Calu3 (cell line): ENCODE measurements around the gene CLCN4. TPM values are rescaled to one million over a fixed set of nuclear protein-coding genes. Genes with fewer than 3 reads are reported as not detected.

Experiments
- BruUV-seq: library from RNA; stranded (reverse); fragments of 400-500 nt; replicated peaks from 2 replicates; lab custom pipeline; 2021; lab: Mats Ljungman, UMichigan
- CTCF ChIA-PET: fragments of 300-600 bp; sonication (Branson Sonifier 250); formaldehyde crosslinking; loops from one replicate; lab custom pipeline; 2022; ENCODE audit warnings: antibody characterized with exemption; lab: Charles Lee
- DNase-seq: peaks from one replicate; pipeline ENCODE4 v3.0.0; 2022
- H3K27ac Mint-ChIP-seq: one replicate; pipeline ENCODE4 v1.8.0; 2022; ENCODE audit warnings: mixed read lengths; ENCODE audit not compliant: unreplicated experiment
- H3K27me3 Mint-ChIP-seq: one replicate; pipeline ENCODE4 v1.8.0; 2022; ENCODE audit warnings: mixed read lengths; ENCODE audit not compliant: unreplicated experiment
- H3K36me3 Mint-ChIP-seq: one replicate; pipeline ENCODE4 v1.8.0; 2022; ENCODE audit warnings: mild to moderate bottlenecking, moderate library complexity, mixed read lengths; ENCODE audit not compliant: insufficient read depth, unreplicated experiment
- H3K4me1 Mint-ChIP-seq: one replicate; pipeline ENCODE4 v1.8.0; 2022; ENCODE audit warnings: mild to moderate bottlenecking, low read depth, mixed read lengths; ENCODE audit not compliant: unreplicated experiment
- H3K4me3 Mint-ChIP-seq: one replicate; pipeline ENCODE4 v1.8.0; 2022; ENCODE audit warnings: mild to moderate bottlenecking, low read depth, moderate library complexity, mixed read lengths; ENCODE audit not compliant: unreplicated experiment
- H3K9me3 Mint-ChIP-seq: one replicate; pipeline ENCODE4 v1.8.0; 2022; ENCODE audit warnings: low read depth, mixed read lengths; ENCODE audit not compliant: unreplicated experiment
- CTCF ChIP-seq: fragments of 200-600 bp; IDR thresholded peaks from one replicate; pipeline ENCODE4 v1.8.0; 2022; ENCODE audit warnings: antibody characterized with exemption; ENCODE audit not compliant: unreplicated experiment
- intact Hi-C: fragments of 100-400 bp; cut with micrococcal nuclease; formaldehyde crosslinking; loops from one replicate; pipeline ENCODE4 v1.10.0; 2022; ENCODE audit not compliant: unreplicated experiment
- total RNA-seq: library from RNA; stranded (reverse); gene quantifications from 2 replicates; pipeline ENCODE4 v1.2.3, GENCODE V29; 2022

The CLCN4 gene
- total RNA-seq, 1 experiment from 2014 or later: 13.3 TPM

DNA sequence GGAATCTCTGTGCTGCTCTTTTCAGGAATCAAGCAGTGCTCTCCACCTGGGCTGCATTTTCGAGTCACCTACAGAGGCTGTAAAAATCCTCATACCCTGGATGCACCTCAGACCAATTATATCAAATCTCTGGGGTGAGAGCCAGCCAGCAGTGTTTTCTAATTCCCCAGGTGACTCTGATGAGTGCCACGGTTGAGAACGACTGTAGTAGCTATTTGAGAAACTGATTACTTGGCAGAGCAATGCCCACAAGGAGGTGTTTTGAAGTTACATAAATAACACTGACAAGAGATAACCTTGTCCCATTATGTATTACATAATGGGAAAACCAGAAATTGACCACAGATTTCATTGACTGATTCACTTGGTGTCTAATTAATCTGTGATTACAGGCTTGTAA is 46.8 kb downstream of the CLCN4 start:
- Mint-ChIP-seq H3K27me3 (no peaks in the 10 kb centered on the region), H3K9me3 (no peaks in the 10 kb centered on the region), H3K4me3 (no peak overlapping the region), H3K27ac (no peak overlapping the region), H3K4me1 (peaks cover 8% of the 10 kb centered on the region), H3K36me3 (no peaks in the 10 kb centered on the region)
- BruUV-seq: no TSS peak
- no peak for DNase-seq
- intact Hi-C loops: no loop called here
- CTCF ChIA-PET: interaction anchor here (0.6 kb wide), 1 partner anchor 634 kb away, joined by 3 read pairs; no protein-coding TSS in a partner anchor
- TF ChIP-seq CTCF: no peak

GRCh38 chrX:10206317-10206716 is 49.5 kb downstream of the CLCN4 start:
- H3K4me3 Mint-ChIP-seq: no peak overlapping the region
- BruUV-seq: no TSS peak
- no peaks in the 10 kb centered on the region for H3K36me3 Mint-ChIP-seq
- TF ChIP-seq CTCF: no peak
- intact Hi-C loops: no loop called here
- no peaks in the 10 kb centered on the region for H3K9me3 Mint-ChIP-seq
- H3K4me1 Mint-ChIP-seq: no peaks in the 10 kb centered on the region
- DNase-seq: no peak
- CTCF ChIA-PET: interaction anchor here (0.6 kb wide), 1 partner anchor 69 kb away, joined by 4 read pairs; no protein-coding TSS in a partner anchor
- H3K27me3 Mint-ChIP-seq: no peaks in the 10 kb centered on the region
- no peak overlapping the region for H3K27ac Mint-ChIP-seq

GRCh38 chrX:10208281-10208856 is 51.6 kb downstream of the CLCN4 start:
- CTCF ChIA-PET: no interaction called here
- no peak overlapping the region for H3K27ac Mint-ChIP-seq
- no peak for TF ChIP-seq CTCF
- no TSS peak for BruUV-seq
- H3K27me3 Mint-ChIP-seq: no peaks in the 10 kb centered on the region
- H3K4me1 Mint-ChIP-seq: no peaks in the 10 kb centered on the region
- H3K9me3 Mint-ChIP-seq: no peaks in the 10 kb centered on the region
- intact Hi-C loops: no loop called here
- no peak overlapping the region for H3K4me3 Mint-ChIP-seq
- H3K36me3 Mint-ChIP-seq: no peaks in the 10 kb centered on the region
- DNase-seq: no peak

- H3K36me3 Mint-ChIP-seq: no peaks in the 10 kb centered on the region
- BruUV-seq: no TSS peak
- no peaks in the 10 kb centered on the region for H3K4me1 Mint-ChIP-seq
- H3K9me3 Mint-ChIP-seq: no peaks in the 10 kb centered on the region
- CTCF ChIA-PET: no interaction called here
- no peak overlapping the region for H3K27ac Mint-ChIP-seq
- TF ChIP-seq CTCF: no peak
- intact Hi-C loops: no loop called here
- H3K4me3 Mint-ChIP-seq: no peak overlapping the region
- no peaks in the 10 kb centered on the region for H3K27me3 Mint-ChIP-seq
- DNase-seq: no peak
These were observed 52.2 kb downstream of the CLCN4 start for GRCh38 chrX:10208953-10209352.
